Stimulated activated naive CD8-positive, alpha-beta T cell treated with anti-CD3 and anti-CD28 coated beads, Interleukin-15, Interleukin-2, amounts not matched to agents 100 ng/mL and 50 ng/mL, for 24 hours (primary cell): Measurements from ENCODE around the gene USP7.
"Not testable (repeated sequence)": the region's sequence is repeated elsewhere in the genome, so short reads cannot be mapped to it uniquely, and the experiment has no call there.

ENCODE experiments used
- H3K27ac Mint-ChIP-seq: one replicate; pipeline ENCODE4 v1.8.0; 2021; ENCODE audit warnings: mild to moderate bottlenecking, mixed read lengths
- H3K27me3 Mint-ChIP-seq: one replicate; pipeline ENCODE4 v1.8.0; 2021; ENCODE audit warnings: mixed read lengths
- H3K36me3 Mint-ChIP-seq: one replicate; pipeline ENCODE4 v1.8.0; 2021; ENCODE audit warnings: low read depth, mixed read lengths
- H3K4me1 Mint-ChIP-seq: one replicate; pipeline ENCODE4 v1.8.0; 2021; ENCODE audit warnings: low read depth, mixed read lengths
- H3K4me3 Mint-ChIP-seq: one replicate; pipeline ENCODE4 v1.8.0; 2021; ENCODE audit warnings: mild to moderate bottlenecking, mixed read lengths
- H3K9me3 Mint-ChIP-seq: one replicate; pipeline ENCODE4 v1.8.0; 2021; ENCODE audit warnings: mixed read lengths

The USP7 gene

GRCh38 chr16:8934601-8935000 is 29.1 kb downstream of the USP7 start:
- Mint-ChIP-seq H3K4me3 (no peak overlapping the region), H3K27ac (no peak overlapping the region), H3K4me1 (peaks cover 72% of the 10 kb centered on the region)

GRCh38 chr16:8931859-8932258 is 31.8 kb downstream of the USP7 start:
- H3K4me3 Mint-ChIP-seq = no peak overlapping the region
- peaks cover 73% of the 10 kb centered on the region for H3K4me1 Mint-ChIP-seq

More at GRCh38 chr16:8934601-8935000, 29.1 kb downstream of the USP7 start:
- Mint-ChIP-seq H3K27me3 (no peaks in the 10 kb centered on the region), H3K9me3 (no peaks in the 10 kb centered on the region), H3K36me3 (peaks cover 5% of the 10 kb centered on the region)

GRCh38 chr16:8929086-8929748 is 34.5 kb downstream of the USP7 start:
- Mint-ChIP-seq H3K4me3 (no peak overlapping the region), H3K9me3 (no peaks in the 10 kb centered on the region), H3K36me3 (peaks cover 50% of the 10 kb centered on the region), H3K4me1 (peaks cover 71% of the 10 kb centered on the region), H3K27ac (peak overlapping the region; percentile 75), H3K27me3 (no peaks in the 10 kb centered on the region)

More at GRCh38 chr16:8931859-8932258, 31.8 kb downstream of the USP7 start:
- Mint-ChIP-seq H3K9me3 (no peaks in the 10 kb centered on the region), H3K36me3 (peaks cover 32% of the 10 kb centered on the region), H3K27me3 (no peaks in the 10 kb centered on the region), H3K27ac (no peak overlapping the region)

DNA sequence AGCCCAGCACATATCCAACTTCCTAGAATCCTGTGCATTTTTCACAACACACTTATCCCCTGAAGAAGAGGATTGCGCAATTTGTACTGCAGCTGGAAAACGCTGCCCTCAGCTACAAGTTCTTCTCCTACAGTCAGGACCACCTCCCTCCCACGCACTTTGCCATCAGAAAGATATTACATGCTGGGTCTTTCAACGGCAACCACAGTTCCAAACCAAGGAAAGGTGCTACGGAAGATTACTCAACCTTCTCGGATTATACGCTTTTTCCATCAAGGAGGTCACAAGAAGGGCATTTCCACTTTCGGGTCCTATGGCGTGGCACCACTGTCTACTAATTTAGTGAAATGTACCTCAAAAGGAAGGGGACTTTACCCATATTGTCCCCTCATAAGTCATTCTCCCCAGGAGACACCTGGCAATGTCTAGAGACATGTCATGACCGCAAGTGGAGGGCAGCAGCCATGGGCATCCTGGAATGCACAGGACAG is 35.2 kb downstream of the USP7 start:
- peak overlapping the region; percentile 54 for H3K4me3 Mint-ChIP-seq

GRCh38 chr16:8926827-8927226 is 36.9 kb downstream of the USP7 start:
- Mint-ChIP-seq H3K4me3 (no peak overlapping the region), H3K27ac (no peak overlapping the region), H3K27me3 (no peaks in the 10 kb centered on the region), H3K9me3 (no peaks in the 10 kb centered on the region), H3K4me1 (peaks cover 74% of the 10 kb centered on the region), H3K36me3 (peaks cover 70% of the 10 kb centered on the region)

More for the DNA sequence above, 35.2 kb downstream of the USP7 start:
- no peaks in the 10 kb centered on the region for H3K27me3 Mint-ChIP-seq
- peak overlapping the region; percentile 75 for H3K27ac Mint-ChIP-seq
- H3K36me3 Mint-ChIP-seq = peaks cover 56% of the 10 kb centered on the region
- H3K9me3 Mint-ChIP-seq = no peaks in the 10 kb centered on the region
- peaks cover 73% of the 10 kb centered on the region for H3K4me1 Mint-ChIP-seq

GRCh38 chr16:8925455-8925854 is 38.3 kb downstream of the USP7 start:
- Mint-ChIP-seq H3K4me1 (peaks cover 82% of the 10 kb centered on the region), H3K27ac (no peak overlapping the region), H3K4me3 (no peak overlapping the region)

GRCh38 chr16:8924214-8924613 is 39.5 kb downstream of the USP7 start:
- Mint-ChIP-seq H3K27ac (peak overlapping the region; percentile 67), H3K4me1 (peaks cover 85% of the 10 kb centered on the region), H3K9me3 (no peaks in the 10 kb centered on the region), H3K36me3 (peaks cover 90% of the 10 kb centered on the region), H3K27me3 (no peaks in the 10 kb centered on the region), H3K4me3 (no peak overlapping the region)

More at GRCh38 chr16:8925455-8925854, 38.3 kb downstream of the USP7 start:
- H3K36me3 Mint-ChIP-seq = peaks cover 84% of the 10 kb centered on the region
- H3K9me3 Mint-ChIP-seq = no peaks in the 10 kb centered on the region
- H3K27me3 Mint-ChIP-seq = no peaks in the 10 kb centered on the region

GRCh38 chr16:8923199-8923598 is 40.5 kb downstream of the USP7 start:
- Mint-ChIP-seq H3K27me3 (no peaks in the 10 kb centered on the region), H3K27ac (peak overlapping the region; percentile 40), H3K4me1 (peaks cover 78% of the 10 kb centered on the region), H3K4me3 (no peak overlapping the region), H3K9me3 (no peaks in the 10 kb centered on the region), H3K36me3 (peaks cover 89% of the 10 kb centered on the region)

GRCh38 chr16:8921347-8921984 is 42.2 kb downstream of the USP7 start:
- Mint-ChIP-seq H3K9me3 (no peaks in the 10 kb centered on the region), H3K4me3 (peak overlapping the region; percentile 22), H3K36me3 (peaks cover 89% of the 10 kb centered on the region), H3K27me3 (no peaks in the 10 kb centered on the region), H3K27ac (peak overlapping the region; percentile 89), H3K4me1 (peaks cover 67% of the 10 kb centered on the region)

DNA sequence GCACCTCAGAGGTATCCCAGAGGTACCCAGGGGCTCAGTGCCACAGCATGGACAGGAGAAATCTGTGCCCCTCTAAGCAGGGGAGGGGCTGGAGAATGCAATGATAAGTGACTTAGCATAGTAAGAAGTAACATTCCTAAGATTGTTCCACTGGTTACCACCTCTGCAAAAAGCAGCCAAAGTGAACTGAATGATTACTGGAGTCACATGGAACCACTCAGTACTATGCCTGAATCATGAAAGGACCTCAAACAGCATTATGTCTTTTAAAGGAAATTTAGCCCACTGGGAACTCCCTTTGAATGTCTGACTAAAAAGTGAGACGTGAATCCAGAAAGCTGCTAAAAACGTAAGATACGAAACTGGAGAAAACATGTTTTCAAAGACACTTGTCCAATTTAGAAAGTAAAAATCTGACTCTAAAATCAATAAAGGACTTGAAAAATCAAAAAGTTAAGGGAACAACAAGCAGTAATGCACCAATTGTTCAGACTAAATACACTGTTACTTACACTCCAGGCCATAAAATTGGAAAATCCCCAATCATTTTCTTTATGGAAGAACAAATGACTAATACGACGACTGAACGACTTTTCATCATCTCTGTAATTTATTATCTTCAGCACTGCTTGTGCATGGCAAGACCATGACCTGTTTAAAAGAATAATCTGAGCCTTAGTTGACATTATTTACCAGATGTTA is 42.9 kb downstream of the USP7 start:
- Mint-ChIP-seq H3K9me3 (no peaks in the 10 kb centered on the region), H3K4me1 (peaks cover 69% of the 10 kb centered on the region), H3K36me3 (peaks cover 93% of the 10 kb centered on the region), H3K27me3 (no peaks in the 10 kb centered on the region), H3K27ac (peak overlapping the region; percentile 89), H3K4me3 (peak overlapping the region; percentile 22)

DNA sequence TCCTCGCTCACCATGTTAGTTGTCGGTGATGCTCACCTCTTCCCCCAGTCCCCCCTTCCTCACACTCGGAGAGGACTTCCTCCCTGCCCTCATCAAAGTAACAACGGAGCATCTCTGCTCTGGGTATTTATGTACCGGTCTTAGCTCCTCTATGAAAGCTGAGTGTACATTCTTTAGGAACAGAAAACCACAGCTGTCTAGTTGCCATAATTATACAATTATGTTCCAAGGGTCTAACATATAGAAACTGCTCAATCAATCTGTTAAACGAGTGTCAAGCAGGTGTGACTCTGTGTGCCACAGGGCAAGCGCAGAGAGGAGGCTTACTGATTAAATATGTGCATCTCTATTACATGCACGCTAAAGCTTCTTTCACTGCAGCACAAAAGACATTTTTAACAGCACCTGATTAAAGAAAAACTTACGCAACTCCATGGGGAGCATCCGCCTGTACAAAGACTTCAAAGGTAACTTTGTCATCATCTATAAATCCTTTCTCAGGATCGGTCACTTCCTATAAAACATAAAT is 43.7 kb downstream of the USP7 start:
- Mint-ChIP-seq H3K4me1 (peaks cover 68% of the 10 kb centered on the region), H3K4me3 (peak overlapping the region; percentile 4), H3K9me3 (no peaks in the 10 kb centered on the region), H3K27me3 (no peaks in the 10 kb centered on the region), H3K27ac (peak overlapping the region; percentile 89), H3K36me3 (peaks cover 92% of the 10 kb centered on the region)

DNA sequence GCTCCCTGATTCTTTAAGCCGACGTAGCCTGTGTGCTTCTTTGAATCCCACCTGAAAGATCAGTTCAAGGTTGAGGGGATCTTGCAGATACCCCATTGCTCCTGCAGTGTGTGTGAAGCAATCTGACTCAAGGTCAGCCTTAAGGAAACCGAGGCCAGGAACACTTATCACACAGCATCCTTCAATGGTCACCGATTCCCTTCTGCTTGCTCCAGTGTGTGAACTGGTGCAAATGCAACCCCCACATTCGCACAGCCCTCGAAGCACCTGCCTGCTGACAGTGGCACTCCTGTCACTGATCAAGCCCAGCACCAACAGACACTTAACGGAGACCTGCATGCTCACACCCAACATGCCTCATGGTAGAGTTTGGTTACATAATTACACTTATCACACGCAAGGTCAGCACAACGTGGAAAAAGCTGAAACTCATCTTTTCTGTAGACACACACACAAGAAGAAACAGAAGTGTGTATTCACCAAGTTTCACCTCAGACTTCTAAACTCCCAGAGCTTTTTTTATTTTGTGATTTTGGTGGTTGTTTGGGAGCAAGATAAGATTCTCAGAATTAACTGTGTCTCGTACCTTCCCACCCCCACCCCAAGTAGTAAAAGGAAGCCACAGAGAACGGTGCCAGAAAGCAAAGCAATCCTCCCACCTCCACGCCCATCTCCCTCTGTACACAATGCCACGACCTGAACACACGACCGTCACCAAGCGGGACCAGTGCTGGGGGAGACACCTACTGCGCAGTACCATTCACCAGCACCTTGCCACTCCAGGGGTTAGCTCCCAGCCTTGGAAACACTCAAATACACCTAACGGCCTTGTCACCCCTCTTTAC is 44.4 kb downstream of the USP7 start:
- Mint-ChIP-seq H3K4me1 (peaks cover 64% of the 10 kb centered on the region), H3K27ac (peak overlapping the region; percentile 71), H3K9me3 (no peaks in the 10 kb centered on the region), H3K36me3 (peaks cover 93% of the 10 kb centered on the region), H3K27me3 (no peaks in the 10 kb centered on the region), H3K4me3 (peak overlapping the region; percentile 4)

DNA sequence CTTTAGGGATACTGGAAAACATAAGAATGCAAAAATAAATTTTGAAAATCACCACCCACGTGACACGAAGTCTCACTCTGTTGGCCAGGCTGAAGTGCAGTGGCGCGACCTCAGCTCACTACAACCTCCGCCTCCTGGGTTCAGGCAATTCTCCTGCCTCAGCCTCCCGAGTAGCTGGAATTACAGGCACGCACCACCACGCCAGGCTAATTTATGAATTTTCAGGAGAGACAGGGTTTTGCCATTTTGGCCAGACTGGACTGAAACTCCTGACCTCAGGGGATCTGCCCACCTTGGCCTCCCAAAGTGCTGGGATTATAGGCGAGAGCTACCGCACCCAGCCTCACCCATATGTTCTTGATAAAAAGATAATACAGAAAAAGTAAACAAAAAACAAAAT is 46.4 kb downstream of the USP7 start:
- not testable (repeated sequence) for H3K9me3 Mint-ChIP-seq, H3K4me3 Mint-ChIP-seq, H3K27ac Mint-ChIP-seq

GRCh38 chr16:8916541-8917225 is 47.0 kb downstream of the USP7 start:
- Mint-ChIP-seq H3K4me3 (no peak overlapping the region), H3K27me3 (no peaks in the 10 kb centered on the region), H3K27ac (peak overlapping the region; percentile 18), H3K36me3 (peaks cover 91% of the 10 kb centered on the region), H3K4me1 (peaks cover 55% of the 10 kb centered on the region), H3K9me3 (no peaks in the 10 kb centered on the region)

More for the DNA sequence above, 46.4 kb downstream of the USP7 start:
- H3K36me3 Mint-ChIP-seq = peaks cover 91% of the 10 kb centered on the region
- peaks cover 61% of the 10 kb centered on the region for H3K4me1 Mint-ChIP-seq
- not testable (repeated sequence) for H3K27me3 Mint-ChIP-seq
